Mucosa of descending colon (tissue), 3 donors: ENCODE measurements around the gene OAS1. TPM values are rescaled to one million over a fixed set of nuclear protein-coding genes. Genes with fewer than 3 reads are reported as not detected.

Source experiments
- total RNA-seq, 3 donors: library from RNA; stranded (reverse); fragmentation: NEBNext Ultra II Directional in 2 of 3; extraction: Animal tissue kit (Norgen Biotek cat#: 25700) in 2 of 3; gene quantifications; one replicate each; pipeline versions ENCODE4 v1.2.1 to v1.2.4, GENCODE V29; 2021 to 2023
- donor health status: DM: no; HTN: no; CAD: no; lungs with moderate emphysema.
- donor health status: DM: no; HTN: no; CAD: no.
- donor health status: DM: no; HTN: yes; CAD: no.

Gene OAS1
- total RNA-seq, 3 donors from 2014 or later = 67.9 to 162 (median 103) TPM

Other genes starting within 250 kb of the OAS1 start
- 1 to 10 TPM in 1 of 3 donors, under 1 TPM in 1, not detected in 1; 0.24 to 1.1 TPM for gene RPH3A, start 115.2 kb upstream of the OAS1 start, total RNA-seq
- 10 to 100 TPM; 14.8 to 27.4 (median 22.3) TPM for gene OAS3, start 31.5 kb downstream of the OAS1 start, total RNA-seq
- 1 to 10 TPM; 4.6 to 7.0 (median 5.5) TPM for gene OAS2, start 71.6 kb downstream of the OAS1 start, total RNA-seq
- gene DTX1, start 149.8 kb downstream of the OAS1 start, total RNA-seq = 1 to 10 TPM in 2 of 3 donors, under 1 TPM in 1; 0.67 to 5.9 (median 1.6) TPM
- 1 to 10 TPM; 3.3 to 7.9 (median 6.5) TPM for gene RASAL1, start 228.8 kb downstream of the OAS1 start, total RNA-seq
- under 1 TPM in 1 of 3 donors, not detected in 2; 0.34 TPM for gene CFAP73, start 242.8 kb downstream of the OAS1 start, total RNA-seq